Caco-2 (cell line): ENCODE results near the gene FCHSD2. TPM values are rescaled to one million over a fixed set of nuclear protein-coding genes. Genes with fewer than 3 reads are reported as not detected.

ENCODE experiments used
- BruUV-seq: library from RNA; stranded (reverse); fragments of 400-500 nt; replicated peaks from 2 replicates; lab custom pipeline; 2021; lab: Mats Ljungman, UMichigan
- CTCF ChIA-PET: fragments of 300-600 bp; sonication (Branson Sonifier 250); formaldehyde crosslinking; loops from one replicate; lab custom pipeline; 2022; ENCODE audit warnings: antibody characterized with exemption; lab: Charles Lee
- POLR2A ChIA-PET: fragments of 300-600 bp; sonication (Branson Sonifier 250); formaldehyde crosslinking; loops from one replicate; lab custom pipeline; 2022; ENCODE audit warnings: antibody characterized with exemption; lab: Charles Lee
- DNase-seq, 2 experiments: peaks; one replicate each; pipeline versions ENCODE4 v3.0.0 to v3.0.0-alpha.2; 2020 to 2022
- H3K27me3 ChIP-seq: replicated peaks from 2 replicates; pipeline ENCODE4 v1.6.0; 2011; ENCODE audit warnings: low read length; ENCODE audit not compliant: control insufficient read depth, insufficient read depth
- H3K36me3 ChIP-seq: 2 replicates; pipeline ENCODE4 v1.5.1; 2011; ENCODE audit warnings: low read length; ENCODE audit not compliant: control insufficient read depth, insufficient read depth
- H3K4me1 ChIP-seq: fragments of 250-450 bp; sonication (Bioruptor Pico); 2 replicates; pipeline ENCODE4 v1.5.1; 2020; ENCODE audit warnings: mild to moderate bottlenecking
- H3K4me3 ChIP-seq: 2 replicates; pipeline ENCODE4 v1.5.1; 2011; ENCODE audit warnings: low read depth, mild to moderate bottlenecking, control low read depth, low read length
- H3K9me3 ChIP-seq: fragments of 250-450 bp; sonication (Bioruptor Pico); 2 replicates; pipeline ENCODE4 v1.5.1; 2020; ENCODE audit warnings: mild to moderate bottlenecking, moderate library complexity
- H3K27ac Mint-ChIP-seq: one replicate; pipeline ENCODE4 v1.8.0; 2022; ENCODE audit warnings: mixed read lengths; ENCODE audit not compliant: unreplicated experiment
- H3K27me3 Mint-ChIP-seq: one replicate; pipeline ENCODE4 v1.8.0; 2022; ENCODE audit warnings: mixed read lengths; ENCODE audit not compliant: insufficient read depth, unreplicated experiment
- H3K36me3 Mint-ChIP-seq: one replicate; pipeline ENCODE4 v1.8.0; 2022; ENCODE audit warnings: mild to moderate bottlenecking, mixed read lengths; ENCODE audit not compliant: insufficient read depth, unreplicated experiment
- H3K4me1 Mint-ChIP-seq: one replicate; pipeline ENCODE4 v1.8.0; 2022; ENCODE audit warnings: low read depth, mixed read lengths; ENCODE audit not compliant: unreplicated experiment
- H3K4me3 Mint-ChIP-seq: one replicate; pipeline ENCODE4 v1.8.0; 2022; ENCODE audit warnings: mild to moderate bottlenecking, moderate library complexity, mixed read lengths; ENCODE audit not compliant: unreplicated experiment
- H3K9me3 Mint-ChIP-seq: one replicate; pipeline ENCODE4 v1.8.0; 2022; ENCODE audit warnings: mixed read lengths; ENCODE audit not compliant: unreplicated experiment
- CTCF ChIP-seq, 2 experiments: fragments of 200-600 bp in 1 of 2; IDR thresholded peaks; 1 replicate in 1 of 2; 2 replicates in 1 of 2; pipeline versions ENCODE4 v1.5.1 to v1.8.0; 2011 to 2022; ENCODE audit warnings: antibody characterized with exemption in 1 of 2, control low read depth in 1 of 2, inconsistent platforms in 1 of 2, low read depth in 1 of 2, low read length in 1 of 2, mild to moderate bottlenecking in 1 of 2, moderate library complexity in 1 of 2; ENCODE audit not compliant: insufficient read depth in 1 of 2, severe bottlenecking in 1 of 2, unreplicated experiment in 1 of 2
- intact Hi-C: fragments of 100-400 bp; cut with micrococcal nuclease; formaldehyde crosslinking; loops from one replicate; pipeline ENCODE4 v1.10.0; 2022; ENCODE audit not compliant: unreplicated experiment
- total RNA-seq: library from RNA; stranded (reverse); gene quantifications from 2 replicates; pipeline ENCODE4 v1.2.3, GENCODE V29; 2022

The FCHSD2 gene
- total RNA-seq, 1 experiment from 2014 or later: 32.7 TPM

- H3K27ac Mint-ChIP-seq: no peak overlapping the region
- no peak for TF ChIP-seq CTCF (IDR thresholded peaks at IDR 0.05; ENCODE audit: insufficient read depth in 1 of 2, low read depth in 1 of 2, low read length in 1 of 2, severe bottlenecking in 1 of 2, unreplicated experiment in 1 of 2)
- no peaks in the 10 kb centered on the region for H3K4me1 Mint-ChIP-seq
- H3K36me3 Mint-ChIP-seq: no peaks in the 10 kb centered on the region
- no peaks in the 10 kb centered on the region for H3K9me3 Mint-ChIP-seq
- no peak for DNase-seq
- CTCF ChIA-PET: no interaction called here
- no peaks in the 10 kb centered on the region for H3K27me3 Mint-ChIP-seq
- H3K4me3 ChIP-seq: no peak overlapping the region
- no peaks in the 10 kb centered on the region for H3K4me1 ChIP-seq
- intact Hi-C loops: no loop called here
- peaks cover 1% of the 10 kb centered on the region; the same call in 1 of the 2 replicates for H3K36me3 ChIP-seq
- no TSS peak for BruUV-seq
- H3K9me3 ChIP-seq: no peaks in the 10 kb centered on the region
- POLR2A ChIA-PET: no interaction called here
- no peaks in the 10 kb centered on the region for H3K27me3 ChIP-seq
- H3K4me3 Mint-ChIP-seq: no peak overlapping the region
Measured at GRCh38 chr11:72863091-72863490, 279.0 kb downstream of the FCHSD2 start.

DNA sequence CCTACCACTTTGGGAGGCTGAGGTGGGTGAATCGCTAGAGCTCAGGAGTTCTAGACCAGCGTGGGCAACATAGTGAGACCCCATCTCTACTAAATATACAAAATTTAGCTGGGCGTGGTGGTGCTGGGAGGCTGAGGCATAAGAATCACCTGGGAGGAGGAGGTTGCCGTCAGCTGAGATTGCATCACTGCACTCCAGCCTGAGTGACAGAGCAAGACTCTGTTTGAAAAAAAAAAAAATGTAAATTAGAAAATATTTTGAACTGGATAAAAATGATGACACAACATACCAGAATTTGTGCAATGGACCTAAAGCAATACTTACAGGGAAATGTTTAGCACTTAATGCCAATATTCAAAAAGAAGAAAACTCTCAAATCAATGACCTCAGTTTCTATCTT is 281.5 kb downstream of the FCHSD2 start:
- Mint-ChIP-seq H3K36me3 (no peaks in the 10 kb centered on the region), H3K27me3 (no peaks in the 10 kb centered on the region), H3K9me3 (no peaks in the 10 kb centered on the region), H3K4me1 (no peaks in the 10 kb centered on the region), H3K4me3 (no peak overlapping the region), H3K27ac (no peak overlapping the region)
- Histone ChIP-seq H3K27me3 (no peaks in the 10 kb centered on the region), H3K36me3 (no peaks in the 10 kb centered on the region), H3K4me3 (no peak overlapping the region), H3K4me1 (no peaks in the 10 kb centered on the region), H3K9me3 (no peaks in the 10 kb centered on the region)
- no TSS peak for BruUV-seq
- DNase-seq: no peak
- ChIA-PET POLR2A (no interaction called here), CTCF (no interaction called here)
- no peak for TF ChIP-seq CTCF (IDR thresholded peaks at IDR 0.05; ENCODE audit: insufficient read depth in 1 of 2, low read depth in 1 of 2, low read length in 1 of 2, severe bottlenecking in 1 of 2, unreplicated experiment in 1 of 2)
- intact Hi-C loops: no loop called here

DNA sequence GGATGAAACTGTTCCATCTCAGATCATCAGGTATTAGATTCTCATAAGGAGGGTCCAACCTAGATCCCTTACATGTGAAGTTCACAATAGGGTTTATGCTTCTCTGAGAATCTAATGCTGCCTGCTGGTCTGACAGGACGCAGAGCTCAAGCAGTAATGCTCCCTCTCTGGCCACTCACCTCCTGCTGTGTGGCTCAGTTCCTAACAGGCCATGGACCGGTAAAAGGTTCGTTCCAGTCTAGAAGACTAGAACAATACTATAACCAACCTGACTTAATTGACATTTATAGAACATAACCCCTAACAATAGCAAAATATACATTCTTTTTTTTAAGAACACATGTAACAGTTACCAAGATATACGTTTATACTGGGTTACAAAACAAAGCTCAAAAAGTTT is 282.1 kb downstream of the FCHSD2 start:
- intact Hi-C loops: no loop called here
- POLR2A ChIA-PET: no interaction called here
- no peak for DNase-seq
- H3K4me3 Mint-ChIP-seq: no peak overlapping the region
- H3K9me3 ChIP-seq: no peaks in the 10 kb centered on the region
- no peaks in the 10 kb centered on the region for H3K4me1 ChIP-seq
- TF ChIP-seq CTCF (IDR thresholded peaks at IDR 0.05; ENCODE audit: insufficient read depth in 1 of 2, low read depth in 1 of 2, low read length in 1 of 2, severe bottlenecking in 1 of 2, unreplicated experiment in 1 of 2): no peak
- H3K36me3 Mint-ChIP-seq: no peaks in the 10 kb centered on the region
- CTCF ChIA-PET: no interaction called here
- BruUV-seq: no TSS peak
- H3K4me3 ChIP-seq: no peak overlapping the region
- H3K27me3 ChIP-seq: no peaks in the 10 kb centered on the region
- no peaks in the 10 kb centered on the region for H3K4me1 Mint-ChIP-seq
- H3K9me3 Mint-ChIP-seq: no peaks in the 10 kb centered on the region
- H3K27ac Mint-ChIP-seq: no peak overlapping the region
- H3K36me3 ChIP-seq: no peaks in the 10 kb centered on the region
- no peaks in the 10 kb centered on the region for H3K27me3 Mint-ChIP-seq
